Measurements from ENCODE around the gene PFKFB1. TPM values are rescaled to one million over a fixed set of nuclear protein-coding genes. Genes with fewer than 3 reads are reported as not detected.

Gene PFKFB1
- total and polyA plus RNA-seq, 9 of the 15 experiments (the other 6 are each of a cell fraction or from before 2014, with no cell fraction given): 0.07 to 0.24 (median 0.15) TPM; not detected in 2

DNA sequence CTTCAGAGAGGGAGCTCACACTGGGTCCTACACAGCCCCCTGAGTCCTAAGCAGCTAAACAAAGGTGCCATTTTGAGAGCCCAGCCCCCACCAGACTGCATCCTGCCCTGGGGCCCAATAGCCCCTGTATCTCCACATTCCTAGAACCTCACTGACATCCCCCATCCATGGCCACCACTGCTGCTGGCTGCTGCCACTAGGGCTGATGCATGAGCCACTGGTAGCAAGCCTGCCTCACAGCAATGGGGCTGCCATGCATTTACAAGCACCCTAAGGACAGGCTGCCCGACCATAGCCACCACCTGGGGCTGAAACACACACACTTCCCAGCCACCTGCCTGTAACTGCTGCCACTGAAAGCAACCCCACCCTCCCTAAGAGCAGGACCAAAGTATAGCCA is 99.8 kb downstream of the PFKFB1 start:
- intact Hi-C loops (cut with micrococcal nuclease): loop anchor here (10.0 kb wide), 1 partner anchor 161 kb away; no protein-coding TSS in a partner anchor
- H3K27me3 ChIP-seq (ENCODE audit: control insufficient read depth in 2 of 2, insufficient read depth in 2 of 2, low read length in 2 of 2): no peaks in the 10 kb centered on the region
- no peaks in the 10 kb centered on the region for H3K79me2 ChIP-seq (ENCODE audit: control insufficient read depth, insufficient read depth, low read length)
- H3K9me3 ChIP-seq (replicated peaks; ENCODE audit: control insufficient read depth, insufficient read depth, low read depth, low read length): no peaks in the 10 kb centered on the region
- DNase-seq (ENCODE audit: extremely low read depth in 1 of 4, low spot score in 3 of 4): no peak
- BruUV-seq (replicated peaks): no TSS peak
- H3K4me2 ChIP-seq (ENCODE audit: insufficient read depth, low read length): no peak overlapping the region
- ChIA-PET CTCF (ENCODE audit: low intra/inter-chr PET ratio) (no interaction called here), POLR2A (no interaction called here)
- WGBS (ENCODE audit: insufficient coverage, low coverage, missing lambda C conversion rate): no CpG with 5 or more reads among the region's 1 CpG
- H3K9me1 ChIP-seq (ENCODE audit: control insufficient read depth, insufficient read depth, low read length): no peaks in the 10 kb centered on the region
- H3K4me3 ChIP-seq: no peak overlapping the region
- H3K9ac ChIP-seq (ENCODE audit: insufficient read depth in 1 of 2, low read depth in 2 of 2, low read length in 2 of 2): no peak overlapping the region
- no peak overlapping the region for H2AFZ ChIP-seq (ENCODE audit: low read depth, low read length)
- no peak for FAIRE-seq
- ATAC-seq: no peak
- no peaks in the 10 kb centered on the region for H4K20me1 ChIP-seq (replicated peaks; ENCODE audit: control insufficient read depth, insufficient read depth, low read length)
- H3K36me3 ChIP-seq (ENCODE audit: control insufficient read depth, insufficient read depth, low read length): no peaks in the 10 kb centered on the region
- H3K4me1 ChIP-seq (replicated peaks in 1 of 2; ENCODE audit: control insufficient read depth in 2 of 2, insufficient read depth in 2 of 2, low read length in 2 of 2): no peaks in the 10 kb centered on the region
- no peak overlapping the region for H3K27ac ChIP-seq (ENCODE audit: extremely low read depth, low read depth, low read length)
- in situ Hi-C loops (cut with MboI): loop anchor here (5.0 kb wide), 1 partner anchor 268 kb away; no protein-coding TSS in a partner anchor
- TF ChIP-seq, protein P1, sequence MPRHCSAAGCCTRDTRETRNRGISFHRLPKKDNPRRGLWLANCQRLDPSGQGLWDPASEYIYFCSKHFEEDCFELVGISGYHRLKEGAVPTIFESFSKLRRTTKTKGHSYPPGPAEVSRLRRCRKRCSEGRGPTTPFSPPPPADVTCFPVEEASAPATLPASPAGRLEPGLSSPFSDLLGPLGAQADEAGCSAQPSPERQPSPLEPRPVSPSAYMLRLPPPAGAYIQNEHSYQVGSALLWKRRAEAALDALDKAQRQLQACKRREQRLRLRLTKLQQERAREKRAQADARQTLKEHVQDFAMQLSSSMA (CRISPR knock-in tag; IDR thresholded peaks at IDR 0.05): no peak
- TF ChIP-seq ZNF668 (CRISPR knock-in tag; IDR thresholded peaks at IDR 0.05): no peak
- no peak for TF ChIP-seq SRF (CRISPR knock-in tag; IDR thresholded peaks at IDR 0.05)
- no peak for TF ChIP-seq SIRT6 (IDR thresholded peaks at IDR 0.05; ENCODE audit: low read depth, low read length)
- no peak for TF ChIP-seq ARNT (IDR thresholded peaks at IDR 0.05)
- TF ChIP-seq GTF2F1 (IDR thresholded peaks at IDR 0.05; ENCODE audit: low read depth, low read length): no peak
- no peak for TF ChIP-seq GTF2E2 (tag; IDR thresholded peaks at IDR 0.05)
- no peak for TF ChIP-seq ZNF644 (tag; IDR thresholded peaks at IDR 0.05; ENCODE audit: low read depth)
- no peak for TF ChIP-seq ZNF407 (IDR thresholded peaks at IDR 0.05; ENCODE audit: low read depth)
- TF ChIP-seq, protein P2, sequence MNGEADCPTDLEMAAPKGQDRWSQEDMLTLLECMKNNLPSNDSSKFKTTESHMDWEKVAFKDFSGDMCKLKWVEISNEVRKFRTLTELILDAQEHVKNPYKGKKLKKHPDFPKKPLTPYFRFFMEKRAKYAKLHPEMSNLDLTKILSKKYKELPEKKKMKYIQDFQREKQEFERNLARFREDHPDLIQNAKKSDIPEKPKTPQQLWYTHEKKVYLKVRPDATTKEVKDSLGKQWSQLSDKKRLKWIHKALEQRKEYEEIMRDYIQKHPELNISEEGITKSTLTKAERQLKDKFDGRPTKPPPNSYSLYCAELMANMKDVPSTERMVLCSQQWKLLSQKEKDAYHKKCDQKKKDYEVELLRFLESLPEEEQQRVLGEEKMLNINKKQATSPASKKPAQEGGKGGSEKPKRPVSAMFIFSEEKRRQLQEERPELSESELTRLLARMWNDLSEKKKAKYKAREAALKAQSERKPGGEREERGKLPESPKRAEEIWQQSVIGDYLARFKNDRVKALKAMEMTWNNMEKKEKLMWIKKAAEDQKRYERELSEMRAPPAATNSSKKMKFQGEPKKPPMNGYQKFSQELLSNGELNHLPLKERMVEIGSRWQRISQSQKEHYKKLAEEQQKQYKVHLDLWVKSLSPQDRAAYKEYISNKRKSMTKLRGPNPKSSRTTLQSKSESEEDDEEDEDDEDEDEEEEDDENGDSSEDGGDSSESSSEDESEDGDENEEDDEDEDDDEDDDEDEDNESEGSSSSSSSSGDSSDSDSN (IDR thresholded peaks at IDR 0.05; ENCODE audit: borderline replicate concordance in 1 of 2, low read depth in 2 of 2, low read length in 2 of 2): no peak

All from K562 (cell line).